ENCODE results near the gene SOX1. TPM values are rescaled to one million over a fixed set of nuclear protein-coding genes. Genes with fewer than 3 reads are reported as not detected.

The SOX1 gene
- total RNA-seq, 1 donor from 2014 or later = 1.7 TPM

DNA sequence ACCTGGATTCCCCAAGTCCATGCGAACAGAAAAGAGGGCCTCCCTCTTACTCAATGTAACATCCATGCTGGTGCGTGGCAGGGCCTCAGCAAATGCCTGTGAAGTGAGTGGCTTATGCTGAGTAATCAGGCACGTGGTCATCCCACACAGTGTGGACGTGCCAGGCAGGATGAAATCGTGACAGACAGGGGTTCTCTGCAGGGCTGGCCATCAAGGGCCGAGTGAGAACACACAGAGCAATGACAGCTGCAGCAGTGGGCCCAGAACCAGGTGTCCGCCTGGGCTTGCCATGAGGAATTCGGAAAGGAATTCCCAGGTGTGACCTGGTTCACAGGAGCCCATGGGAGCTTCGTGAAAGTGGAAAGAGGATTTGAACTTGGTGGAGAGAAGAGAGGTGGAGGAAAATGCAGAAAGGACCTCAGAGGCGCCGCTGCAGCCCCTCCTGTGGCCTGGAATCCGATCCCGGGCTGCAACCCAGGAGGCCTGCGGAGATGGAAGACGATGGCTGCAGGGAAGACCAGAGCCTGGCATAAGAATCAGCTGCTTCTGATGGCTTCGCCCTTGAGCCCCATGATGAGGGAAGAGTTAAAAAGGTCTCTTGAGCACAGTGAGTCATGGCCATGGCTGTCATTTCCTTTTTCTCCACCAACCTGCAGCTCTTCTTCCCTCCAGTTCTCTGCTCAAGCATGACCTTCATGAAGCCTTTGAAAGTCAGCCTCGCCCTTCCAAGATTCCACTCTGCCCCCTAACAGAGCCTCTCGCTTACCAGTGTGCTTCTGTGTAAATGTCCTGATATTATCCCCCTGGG is 34.6 kb upstream of the SOX1 start:
- TF ChIP-seq, protein P1, sequence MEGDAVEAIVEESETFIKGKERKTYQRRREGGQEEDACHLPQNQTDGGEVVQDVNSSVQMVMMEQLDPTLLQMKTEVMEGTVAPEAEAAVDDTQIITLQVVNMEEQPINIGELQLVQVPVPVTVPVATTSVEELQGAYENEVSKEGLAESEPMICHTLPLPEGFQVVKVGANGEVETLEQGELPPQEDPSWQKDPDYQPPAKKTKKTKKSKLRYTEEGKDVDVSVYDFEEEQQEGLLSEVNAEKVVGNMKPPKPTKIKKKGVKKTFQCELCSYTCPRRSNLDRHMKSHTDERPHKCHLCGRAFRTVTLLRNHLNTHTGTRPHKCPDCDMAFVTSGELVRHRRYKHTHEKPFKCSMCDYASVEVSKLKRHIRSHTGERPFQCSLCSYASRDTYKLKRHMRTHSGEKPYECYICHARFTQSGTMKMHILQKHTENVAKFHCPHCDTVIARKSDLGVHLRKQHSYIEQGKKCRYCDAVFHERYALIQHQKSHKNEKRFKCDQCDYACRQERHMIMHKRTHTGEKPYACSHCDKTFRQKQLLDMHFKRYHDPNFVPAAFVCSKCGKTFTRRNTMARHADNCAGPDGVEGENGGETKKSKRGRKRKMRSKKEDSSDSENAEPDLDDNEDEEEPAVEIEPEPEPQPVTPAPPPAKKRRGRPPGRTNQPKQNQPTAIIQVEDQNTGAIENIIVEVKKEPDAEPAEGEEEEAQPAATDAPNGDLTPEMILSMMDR (IDR thresholded peaks at IDR 0.05; ENCODE audit: unreplicated experiment) = no peak
- Mint-ChIP-seq H3K36me3 (ENCODE audit: low read depth, unreplicated experiment) (peaks cover 1% of the 10 kb centered on the region), H3K4me3 (ENCODE audit: unreplicated experiment) (no peak overlapping the region), H3K4me1 (ENCODE audit: unreplicated experiment) (no peaks in the 10 kb centered on the region), H3K27me3 (ENCODE audit: unreplicated experiment) (peaks cover 9% of the 10 kb centered on the region), H3K27ac (ENCODE audit: unreplicated experiment) (no peak overlapping the region), H3K9me3 (ENCODE audit: unreplicated experiment) (no peaks in the 10 kb centered on the region)
- DNase-seq (ENCODE audit: low spot score) = no peak

- peaks cover 8% of the 10 kb centered on the region for H3K27me3 Mint-ChIP-seq (ENCODE audit: unreplicated experiment)
- DNase-seq (ENCODE audit: low spot score) = no peak
- H3K27ac Mint-ChIP-seq (ENCODE audit: unreplicated experiment) = no peak overlapping the region
- no peaks in the 10 kb centered on the region for H3K9me3 Mint-ChIP-seq (ENCODE audit: unreplicated experiment)
- peaks cover 3% of the 10 kb centered on the region for H3K36me3 Mint-ChIP-seq (ENCODE audit: low read depth, unreplicated experiment)
- H3K4me3 Mint-ChIP-seq (ENCODE audit: unreplicated experiment) = no peak overlapping the region
- H3K4me1 Mint-ChIP-seq (ENCODE audit: unreplicated experiment) = no peaks in the 10 kb centered on the region
- TF ChIP-seq, protein P1 (IDR thresholded peaks at IDR 0.05; ENCODE audit: unreplicated experiment) = no peak
Observed at GRCh38 chr13:112034231-112034630, 32.7 kb upstream of the SOX1 start.

GRCh38 chr13:112034846-112035245 is 32.1 kb upstream of the SOX1 start:
- Mint-ChIP-seq H3K9me3 (ENCODE audit: unreplicated experiment) (no peaks in the 10 kb centered on the region), H3K4me1 (ENCODE audit: unreplicated experiment) (no peaks in the 10 kb centered on the region), H3K4me3 (ENCODE audit: unreplicated experiment) (no peak overlapping the region), H3K27me3 (ENCODE audit: unreplicated experiment) (peaks cover 8% of the 10 kb centered on the region), H3K27ac (ENCODE audit: unreplicated experiment) (no peak overlapping the region), H3K36me3 (ENCODE audit: low read depth, unreplicated experiment) (peaks cover 3% of the 10 kb centered on the region)
- TF ChIP-seq, protein P1 (IDR thresholded peaks at IDR 0.05; ENCODE audit: unreplicated experiment) = no peak
- no peak for DNase-seq (ENCODE audit: low spot score)

GRCh38 chr13:112042496-112042895 is 24.5 kb upstream of the SOX1 start:
- H3K4me3 Mint-ChIP-seq (ENCODE audit: unreplicated experiment) = no peak overlapping the region
- H3K4me1 Mint-ChIP-seq (ENCODE audit: unreplicated experiment) = no peaks in the 10 kb centered on the region
- H3K27me3 Mint-ChIP-seq (ENCODE audit: unreplicated experiment) = no peaks in the 10 kb centered on the region
- DNase-seq (ENCODE audit: low spot score) = no peak
- H3K9me3 Mint-ChIP-seq (ENCODE audit: unreplicated experiment) = peaks cover 14% of the 10 kb centered on the region
- TF ChIP-seq, protein P1 (IDR thresholded peaks at IDR 0.05; ENCODE audit: unreplicated experiment) = no peak
- no peak overlapping the region for H3K27ac Mint-ChIP-seq (ENCODE audit: unreplicated experiment)
- H3K36me3 Mint-ChIP-seq (ENCODE audit: low read depth, unreplicated experiment) = peaks cover 5% of the 10 kb centered on the region

- no peak overlapping the region for H3K27ac Mint-ChIP-seq (ENCODE audit: unreplicated experiment)
- peaks cover 18% of the 10 kb centered on the region for H3K27me3 Mint-ChIP-seq (ENCODE audit: unreplicated experiment)
- H3K9me3 Mint-ChIP-seq (ENCODE audit: unreplicated experiment) = peaks cover 4% of the 10 kb centered on the region
- DNase-seq (ENCODE audit: low spot score) = no peak
- H3K4me3 Mint-ChIP-seq (ENCODE audit: unreplicated experiment) = no peak overlapping the region
- H3K4me1 Mint-ChIP-seq (ENCODE audit: unreplicated experiment) = peaks cover 11% of the 10 kb centered on the region
- peaks cover 8% of the 10 kb centered on the region for H3K36me3 Mint-ChIP-seq (ENCODE audit: low read depth, unreplicated experiment)
- TF ChIP-seq, protein P1 (IDR thresholded peaks at IDR 0.05; ENCODE audit: unreplicated experiment) = no peak
Observed at GRCh38 chr13:112052213-112052612, 14.7 kb upstream of the SOX1 start.

Data from endothelial cell (in vitro differentiated cells).